GDM1 (cell line): Measurements from ENCODE around the gene MYO5B.
A peak's percentile ranks its signal among the peaks of the same experiment; 100 is the strongest.

Experiments
- DNase-seq: peaks from one replicate; lab custom pipeline; 2025; lab: John Stamatoyannopoulos, UW

MYO5B gene

GRCh38 chr18:50011813-50012435 is 183.0 kb downstream of the MYO5B start:
- no peak for DNase-seq

GRCh38 chr18:50009773-50010335 is 185.1 kb downstream of the MYO5B start:
- peak; percentile 35 for DNase-seq

- DNase-seq, result no peak
Measured at GRCh38 chr18:50008306-50008705, 186.6 kb downstream of the MYO5B start.

GRCh38 chr18:50006470-50007046 is 188.4 kb downstream of the MYO5B start:
- DNase-seq, result no peak

- DNase-seq, result no peak
Measured at GRCh38 chr18:50004013-50004412, 190.9 kb downstream of the MYO5B start.

- DNase-seq, result no peak
Measured at GRCh38 chr18:50002781-50003180, 192.2 kb downstream of the MYO5B start.

GRCh38 chr18:50000227-50000626 is 194.7 kb downstream of the MYO5B start:
- no peak for DNase-seq

- no peak for DNase-seq
Measured at GRCh38 chr18:49999128-49999527, 195.8 kb downstream of the MYO5B start.

GRCh38 chr18:49997558-49997957 is 197.4 kb downstream of the MYO5B start:
- DNase-seq, result no peak

- DNase-seq, result no peak
Measured at GRCh38 chr18:49994410-49994809, 200.5 kb downstream of the MYO5B start.

GRCh38 chr18:49993299-49993698 is 201.6 kb downstream of the MYO5B start:
- no peak for DNase-seq

- DNase-seq, result no peak
Measured at GRCh38 chr18:49988733-49989132, 206.2 kb downstream of the MYO5B start.

- no peak for DNase-seq
Measured at GRCh38 chr18:49988101-49988500, 206.8 kb downstream of the MYO5B start.

GRCh38 chr18:49985236-49985635 is 209.7 kb downstream of the MYO5B start:
- DNase-seq, result no peak

GRCh38 chr18:49980896-49981295 is 214.1 kb downstream of the MYO5B start:
- no peak for DNase-seq

- DNase-seq, result no peak
Measured at GRCh38 chr18:49976795-49977560, 218.0 kb downstream of the MYO5B start.

- no peak for DNase-seq
Measured at GRCh38 chr18:49976001-49976400, 218.9 kb downstream of the MYO5B start.

- no peak for DNase-seq
Measured at GRCh38 chr18:49974079-49974478, 220.9 kb downstream of the MYO5B start.

- DNase-seq, result no peak
Measured at GRCh38 chr18:49973592-49973991, 221.4 kb downstream of the MYO5B start.

GRCh38 chr18:49972535-49972934 is 222.4 kb downstream of the MYO5B start:
- no peak for DNase-seq

- no peak for DNase-seq
Measured at GRCh38 chr18:49971462-49971861, 223.5 kb downstream of the MYO5B start.

- no peak for DNase-seq
Measured at GRCh38 chr18:49970319-49970718, 224.6 kb downstream of the MYO5B start.
